GM12878 (cell line): Measurements from ENCODE around the gene SIX5. TPM values are rescaled to one million over a fixed set of nuclear protein-coding genes. Genes with fewer than 3 reads are reported as not detected.

ENCODE experiments used
- ATAC-seq: fragments of 200-7000 bp; cut with Tn5 transposase; 3 replicates; pipeline ENCODE4 v1.9.1; 2020; ENCODE audit warnings: mild to moderate bottlenecking, moderate library complexity
- BruUV-seq: library from RNA; stranded (reverse); fragments of 400-500 nt; replicated peaks from 2 replicates; lab custom pipeline; 2021; lab: Mats Ljungman, UMichigan
- CTCF ChIA-PET: fragments of 300-600 bp; sonication (Branson Sonifier 250); formaldehyde crosslinking; extraction: SDS; loops from one replicate; lab custom pipeline; 2021; ENCODE audit warnings: inconsistent platforms; lab: Yijun Ruan, JAX
- POLR2A ChIA-PET: fragments of 350-600 bp; formaldehyde crosslinking; extraction: SDS; loops from one replicate; lab custom pipeline; 2021; ENCODE audit warnings: inconsistent platforms; lab: Charles Lee
- RAD21 ChIA-PET: fragments of 300-600 bp; sonication (Branson Sonifier 250); formaldehyde crosslinking; loops from one replicate; lab custom pipeline; 2023; ENCODE audit warnings: antibody characterized with exemption; ENCODE audit not compliant: unreplicated experiment; lab: Charles Lee
- SMC1A ChIA-PET: fragments of 300-600 bp; sonication (Branson Sonifier 250); formaldehyde crosslinking; loops from one replicate; lab custom pipeline; 2023; ENCODE audit not compliant: unreplicated experiment, uncharacterized antibody; lab: Charles Lee
- DNase-seq: peaks from one replicate; pipeline ENCODE4 v3.0.0-alpha.2; 2011; ENCODE audit warnings: low read depth, low spot score
- FAIRE-seq: peaks from 3 replicates; lab custom pipeline; 2011; peaks lifted over from hg19 to GRCh38; lab: Jason Lieb, UNC
- H2AFZ ChIP-seq: 2 replicates; pipeline ENCODE4 v1.6.0; 2011; ENCODE audit warnings: low read depth, low read length, control low read depth; ENCODE audit not compliant: control insufficient read depth
- H3K27ac ChIP-seq: 2 replicates; pipeline ENCODE4 v1.5.1; 2011; ENCODE audit warnings: control low read depth; ENCODE audit not compliant: control insufficient read depth, insufficient read depth
- H3K27me3 ChIP-seq, 2 experiments: replicated peaks in 1 of 2; 2 replicates each; pipeline versions ENCODE4 v1.6.0 to v1.6.1; 2011; ENCODE audit warnings: low read length in 1 of 2; ENCODE audit not compliant: control insufficient read depth in 2 of 2, insufficient read depth in 2 of 2
- H3K36me3 ChIP-seq, 2 experiments: 2 replicates each; pipeline ENCODE4 v1.5.1; 2011; ENCODE audit warnings: low read length in 1 of 2; ENCODE audit not compliant: control insufficient read depth in 2 of 2, insufficient read depth in 2 of 2
- H3K4me1 ChIP-seq: 2 replicates; pipeline ENCODE4 v1.6.1; 2011; ENCODE audit warnings: mild to moderate bottlenecking, low read length, moderate library complexity, mixed read lengths; ENCODE audit not compliant: control insufficient read depth, insufficient read depth
- H3K4me2 ChIP-seq: 2 replicates; pipeline ENCODE4 v1.6.0; 2011; ENCODE audit warnings: control low read depth; ENCODE audit not compliant: control insufficient read depth, insufficient read depth
- H3K4me3 ChIP-seq: fragments of 200-600 bp; sonication (generic); 2 replicates; pipeline ENCODE4 v1.5.1; 2016
- H3K79me2 ChIP-seq: 2 replicates; pipeline ENCODE4 v1.6.0; 2011; ENCODE audit warnings: low read length; ENCODE audit not compliant: control insufficient read depth, insufficient read depth
- H3K9ac ChIP-seq: 2 replicates; pipeline ENCODE4 v1.8.0; 2011; ENCODE audit warnings: low read length, control low read depth, mixed read lengths; ENCODE audit not compliant: control insufficient read depth, insufficient read depth
- H3K9me3 ChIP-seq: replicated peaks from 3 replicates; pipeline ENCODE4 v1.5.1; 2011; ENCODE audit warnings: mild to moderate bottlenecking, low read length; ENCODE audit not compliant: control insufficient read depth, insufficient read depth
- H4K20me1 ChIP-seq: 2 replicates; pipeline ENCODE4 v1.6.0; 2011; ENCODE audit not compliant: control insufficient read depth, insufficient read depth
- ASH2L ChIP-seq: fragments of 300-600, 200-600 bp; sonication (generic); IDR thresholded peaks from 2 replicates; pipeline ENCODE4 v1.6.1; 2017; ENCODE audit warnings: low read depth, mild to moderate bottlenecking, borderline replicate concordance
- CBX5 ChIP-seq: sonication (generic); IDR thresholded peaks from 2 replicates; pipeline ENCODE4 v1.6.1; 2016; ENCODE audit warnings: low read depth, moderate library complexity, mild to moderate bottlenecking, inconsistent platforms
- CREM ChIP-seq: IDR thresholded peaks from 2 replicates; pipeline ENCODE4 v1.6.1; 2014; ENCODE audit warnings: antibody characterized with exemption, low read depth
- DPF2 ChIP-seq: fragments of 450-650 bp; IDR thresholded peaks from 2 replicates; pipeline ENCODE4 v1.6.1; 2017; ENCODE audit warnings: mild to moderate bottlenecking
- FOXK2 ChIP-seq: fragments of 450-650 bp; IDR thresholded peaks from 2 replicates; pipeline ENCODE4 v1.6.1; 2017; ENCODE audit warnings: mild to moderate bottlenecking, moderate library complexity
- HCFC1 ChIP-seq: fragments of 150-350 bp; IDR thresholded peaks from 2 replicates; pipeline ENCODE4 v1.6.1; 2014; ENCODE audit warnings: low read length
- NFIC ChIP-seq: IDR thresholded peaks from 2 replicates; pipeline ENCODE4 v1.6.1; 2012; ENCODE audit warnings: low read depth, mild to moderate bottlenecking, inconsistent platforms, low read length, moderate library complexity
- NR2C1 ChIP-seq: fragments of 450-650 bp; IDR thresholded peaks from 2 replicates; pipeline ENCODE4 v1.6.1; 2017; ENCODE audit warnings: antibody characterized with exemption, mild to moderate bottlenecking, moderate library complexity
- POLR2AphosphoS5 ChIP-seq: IDR thresholded peaks from 2 replicates; pipeline ENCODE4 v1.6.1; 2011; ENCODE audit warnings: mild to moderate bottlenecking, low read length, inconsistent platforms
- RAD51 ChIP-seq: fragments of 450-650 bp; IDR thresholded peaks from 2 replicates; pipeline ENCODE4 v1.6.1; 2016; ENCODE audit warnings: moderate library complexity, mild to moderate bottlenecking, inconsistent platforms
- SP1 ChIP-seq: IDR thresholded peaks from one replicate; pipeline ENCODE4 v1.6.1; 2011; ENCODE audit warnings: low read depth, low read length
- SUZ12 ChIP-seq: fragments of 200-600 bp; sonication (generic); IDR thresholded peaks from one replicate; pipeline ENCODE4 v1.6.1; 2018; ENCODE audit warnings: antibody characterized with exemption, mild to moderate bottlenecking; ENCODE audit not compliant: unreplicated experiment
- TCF3 ChIP-seq: IDR thresholded peaks from 2 replicates; pipeline ENCODE4 v1.6.1; 2012; ENCODE audit warnings: low read depth, mild to moderate bottlenecking, low read length, borderline replicate concordance; ENCODE audit not compliant: insufficient read depth
- ZNF207 ChIP-seq: fragments of 450-650 bp; IDR thresholded peaks from 2 replicates; pipeline ENCODE4 v1.6.1; 2014; ENCODE audit warnings: antibody characterized with exemption, mild to moderate bottlenecking, borderline replicate concordance
- ZNF622 ChIP-seq: fragments of 450-650 bp; IDR thresholded peaks from 2 replicates; pipeline ENCODE4 v1.6.1; 2017; ENCODE audit warnings: mild to moderate bottlenecking, inconsistent platforms
- WGBS: methylation state at CpG from one replicate; pipeline ENCODE4 v1.1.6; 2016; ENCODE audit warnings: low lambda C conversion rate; ENCODE audit not compliant: insufficient replicate concordance, insufficient coverage; ENCODE audit errors: missing lambda C conversion rate; 5-methylcytosine and 5-hydroxymethylcytosine counted together
- in situ Hi-C: fragments of 300-500 bp; cut with MboI; formaldehyde crosslinking; loops from 9 replicates; pipeline ENCODE4 v1.14.3; 2018; ENCODE audit warnings: mixed read lengths
- intact Hi-C: fragments of 100-400 bp; cut with micrococcal nuclease; formaldehyde crosslinking; loops from one replicate; pipeline ENCODE4 v1.14.2; 2022; ENCODE audit not compliant: unreplicated experiment
- polyA plus RNA-seq, 11 experiments: library from polyadenylated mRNA; depleted of rRNA in 4 of 11; unstranded in 6 of 11; stranded (reverse) in 5 of 11; fragments of >200 nt; fragmentation: Nextera tagmentation in 4 of 11; fragmentation: Illumina TruSeq in 1 of 11; extraction: Ambion mirVana in 4 of 11; extraction: Trizol in 1 of 11; gene quantifications; 1 replicate in 1 of 11; 2 replicates in 10 of 11; pipeline versions ENCODE4 v1.2.1 to v1.2.3, GENCODE V29; 2011 to 2016; ENCODE audit warnings: inconsistent platforms in 2 of 11, missing spikeins in 2 of 11, low read depth in 1 of 11
- total RNA-seq, 4 experiments: library from RNA; depleted of rRNA in 3 of 4; stranded (reverse); fragments of >200 nt in 3 of 4; fragmentation: Illumina TruSeq in 1 of 4; extraction: Trizol in 1 of 4; gene quantifications; 2 replicates each; pipeline versions ENCODE4 v1.2.1 to v1.2.3, GENCODE V29; 2013 to 2021
- TF ChIP-seq, protein P1 (sequence below): fragments of 450-650 bp; formaldehyde crosslinking; IDR thresholded peaks from 2 replicates; pipeline ENCODE4 v1.4.0; 2022; ENCODE audit warnings: mild to moderate bottlenecking, moderate library complexity
- TF ChIP-seq, protein P2 (sequence below): fragments of 450-650 bp; conservative IDR thresholded peaks from 2 replicates; pipeline ENCODE4 v1.6.1; 2017; ENCODE audit warnings: mild to moderate bottlenecking, moderate library complexity
- TF ChIP-seq, protein P3 (sequence below): IDR thresholded peaks from 2 replicates; pipeline ENCODE4 v1.6.1; 2011; ENCODE audit warnings: low read depth, low read length, improper control_type of control experiment, borderline replicate concordance

The SIX5 gene
- total and polyA plus RNA-seq, 10 of the 15 experiments (the other 5 are each of a cell fraction or from before 2014, with no cell fraction given): 1.9 to 10.5 (median 3.0) TPM; not detected in 2

DNA sequence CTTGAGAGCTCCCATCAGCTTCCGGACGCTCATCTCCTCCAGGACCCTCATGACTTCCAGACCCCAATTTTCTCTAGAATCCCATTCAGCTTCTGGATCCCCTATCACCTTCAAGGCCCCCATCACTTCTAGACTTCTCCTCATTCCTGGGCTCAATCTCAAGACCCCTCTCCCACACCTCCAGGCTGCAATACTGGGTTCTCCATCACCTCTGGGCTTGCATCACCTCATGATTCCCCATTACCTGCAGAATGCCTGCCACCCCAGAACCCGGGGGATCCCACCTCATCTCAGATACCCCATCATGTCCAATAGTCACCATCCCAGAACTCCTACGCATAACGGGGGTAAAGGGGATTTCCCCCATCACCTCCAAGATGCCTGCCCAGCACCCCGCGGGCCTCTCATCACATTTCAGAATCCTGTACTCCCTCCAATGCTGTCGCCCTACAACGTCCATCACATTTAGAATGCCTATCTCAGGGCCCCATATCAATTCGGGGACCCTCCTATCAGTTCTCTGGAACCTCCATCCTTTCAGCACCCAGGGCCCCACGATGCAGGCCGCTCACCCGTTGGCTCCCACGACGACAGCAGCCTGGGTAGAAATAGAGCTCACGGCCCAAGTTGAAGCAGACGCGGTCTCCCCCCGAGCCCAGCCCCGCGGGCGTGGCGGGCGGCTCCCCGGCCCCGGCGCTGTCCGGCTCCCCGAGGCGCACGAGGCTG is 22.9 kb upstream of the SIX5 start (continued):
- TF ChIP-seq, protein P1, sequence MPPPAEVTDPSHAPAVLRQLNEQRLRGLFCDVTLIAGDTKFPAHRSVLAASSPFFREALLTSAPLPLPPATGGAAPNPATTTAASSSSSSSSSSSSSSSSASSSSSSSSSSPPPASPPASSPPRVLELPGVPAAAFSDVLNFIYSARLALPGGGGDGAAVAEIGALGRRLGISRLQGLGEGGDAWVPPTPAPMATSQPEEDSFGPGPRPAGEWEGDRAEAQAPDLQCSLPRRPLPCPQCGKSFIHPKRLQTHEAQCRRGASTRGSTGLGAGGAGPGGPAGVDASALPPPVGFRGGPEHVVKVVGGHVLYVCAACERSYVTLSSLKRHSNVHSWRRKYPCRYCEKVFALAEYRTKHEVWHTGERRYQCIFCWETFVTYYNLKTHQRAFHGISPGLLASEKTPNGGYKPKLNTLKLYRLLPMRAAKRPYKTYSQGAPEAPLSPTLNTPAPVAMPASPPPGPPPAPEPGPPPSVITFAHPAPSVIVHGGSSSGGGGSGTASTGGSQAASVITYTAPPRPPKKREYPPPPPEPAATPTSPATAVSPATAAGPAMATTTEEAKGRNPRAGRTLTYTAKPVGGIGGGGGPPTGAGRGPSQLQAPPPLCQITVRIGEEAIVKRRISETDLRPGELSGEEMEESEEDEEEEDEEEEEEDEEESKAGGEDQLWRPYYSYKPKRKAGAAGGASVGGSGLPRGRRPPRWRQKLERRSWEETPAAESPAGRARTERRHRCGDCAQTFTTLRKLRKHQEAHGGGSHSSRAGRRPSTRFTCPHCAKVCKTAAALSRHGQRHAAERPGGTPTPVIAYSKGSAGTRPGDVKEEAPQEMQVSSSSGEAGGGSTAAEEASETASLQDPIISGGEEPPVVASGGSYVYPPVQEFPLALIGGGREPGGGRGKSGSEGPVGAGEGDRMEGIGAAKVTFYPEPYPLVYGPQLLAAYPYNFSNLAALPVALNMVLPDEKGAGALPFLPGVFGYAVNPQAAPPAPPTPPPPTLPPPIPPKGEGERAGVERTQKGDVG: no peak
- no peak for TF ChIP-seq CREM
- no peak for TF ChIP-seq ZNF622
- no peak for TF ChIP-seq ASH2L
- TF ChIP-seq NFIC: no peak
- TF ChIP-seq TCF3: no peak
- TF ChIP-seq HCFC1: no peak

DNA sequence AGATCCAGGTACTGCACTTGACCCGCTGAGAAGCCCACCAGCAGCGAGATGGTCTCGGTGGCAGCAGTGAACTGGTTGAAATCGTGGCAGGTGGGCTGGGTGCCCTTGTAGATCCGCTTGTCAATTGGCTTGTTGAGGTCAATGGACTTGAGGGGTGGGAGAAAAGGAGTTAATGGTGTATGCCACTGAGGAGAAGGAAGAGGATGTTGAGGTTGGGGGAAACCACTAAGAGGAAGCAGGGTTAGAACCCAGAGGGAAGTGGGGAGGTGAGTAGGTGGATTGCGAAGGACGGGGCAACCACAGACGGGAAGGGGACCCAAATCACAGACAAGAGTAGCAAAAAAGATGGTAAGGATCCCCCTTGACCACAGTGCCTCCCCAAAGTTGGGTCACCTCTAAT is 21.9 kb upstream of the SIX5 start:
- no peaks in the 10 kb centered on the region for H4K20me1 ChIP-seq
- no peak for TF ChIP-seq RAD51
- TF ChIP-seq, protein P2, sequence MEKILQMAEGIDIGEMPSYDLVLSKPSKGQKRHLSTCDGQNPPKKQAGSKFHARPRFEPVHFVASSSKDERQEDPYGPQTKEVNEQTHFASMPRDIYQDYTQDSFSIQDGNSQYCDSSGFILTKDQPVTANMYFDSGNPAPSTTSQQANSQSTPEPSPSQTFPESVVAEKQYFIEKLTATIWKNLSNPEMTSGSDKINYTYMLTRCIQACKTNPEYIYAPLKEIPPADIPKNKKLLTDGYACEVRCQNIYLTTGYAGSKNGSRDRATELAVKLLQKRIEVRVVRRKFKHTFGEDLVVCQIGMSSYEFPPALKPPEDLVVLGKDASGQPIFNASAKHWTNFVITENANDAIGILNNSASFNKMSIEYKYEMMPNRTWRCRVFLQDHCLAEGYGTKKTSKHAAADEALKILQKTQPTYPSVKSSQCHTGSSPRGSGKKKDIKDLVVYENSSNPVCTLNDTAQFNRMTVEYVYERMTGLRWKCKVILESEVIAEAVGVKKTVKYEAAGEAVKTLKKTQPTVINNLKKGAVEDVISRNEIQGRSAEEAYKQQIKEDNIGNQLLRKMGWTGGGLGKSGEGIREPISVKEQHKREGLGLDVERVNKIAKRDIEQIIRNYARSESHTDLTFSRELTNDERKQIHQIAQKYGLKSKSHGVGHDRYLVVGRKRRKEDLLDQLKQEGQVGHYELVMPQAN: no peak
- TF ChIP-seq, protein P3, sequence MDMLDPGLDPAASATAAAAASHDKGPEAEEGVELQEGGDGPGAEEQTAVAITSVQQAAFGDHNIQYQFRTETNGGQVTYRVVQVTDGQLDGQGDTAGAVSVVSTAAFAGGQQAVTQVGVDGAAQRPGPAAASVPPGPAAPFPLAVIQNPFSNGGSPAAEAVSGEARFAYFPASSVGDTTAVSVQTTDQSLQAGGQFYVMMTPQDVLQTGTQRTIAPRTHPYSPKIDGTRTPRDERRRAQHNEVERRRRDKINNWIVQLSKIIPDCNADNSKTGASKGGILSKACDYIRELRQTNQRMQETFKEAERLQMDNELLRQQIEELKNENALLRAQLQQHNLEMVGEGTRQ: no peak
- no peak for TF ChIP-seq SUZ12
- TF ChIP-seq SP1: no peak
- TF ChIP-seq DPF2: 0 out of 2 replicates have a peak, but pooled peaks have one; percentile 17
- TF ChIP-seq POLR2AphosphoS5: no peak
- no peak for TF ChIP-seq ZNF207
- TF ChIP-seq FOXK2: no peak
- TF ChIP-seq CBX5: no peak
- no peak for TF ChIP-seq NR2C1

More for the DNA sequence above, 21.9 kb upstream of the SIX5 start:
- BruUV-seq: no TSS peak
- DNase-seq (no peak), FAIRE-seq (no peak), ATAC-seq (peak; percentile 16)
- Histone ChIP-seq H3K79me2 (peaks cover 19% of the 10 kb centered on the region), H3K9me3 (no peaks in the 10 kb centered on the region), H3K27me3 (no peaks in the 10 kb centered on the region), H2AFZ (no peak overlapping the region), H3K4me2 (peak overlapping the region; percentile 32), H3K9ac (no peak overlapping the region), H3K36me3 (peaks cover 2 to 12% of the 10 kb centered on the region in 2 experiments; a peak in 3 of 4 replicates), H3K4me3 (peak overlapping the region; percentile 98; the same call in 1 of the 2 replicates), H3K4me1 (peaks cover 14% of the 10 kb centered on the region), H3K27ac (no peak overlapping the region)
- ChIA-PET SMC1A (no interaction called here), POLR2A (interaction anchor here (0.6 to 2.9 kb wide), 2 partner anchors 21 to 1787 kb away, joined by 3 to 20 read pairs; partner anchors contain the start of gene SIX5), CTCF (interaction anchor here (0.9 to 3.1 kb wide), 5 partner anchors 8 to 97 kb away, joined by 3 to 13 read pairs (median 4); partner anchors contain the start of gene SIX5), RAD21 (interaction anchor here (2.7 kb wide), 1 partner anchor 21 kb away, joined by 18 read pairs; the partner anchor contains the start of gene SIX5)
- WGBS: 24% methylated on average over 8 of the region's 8 CpGs
- intact Hi-C loops (no loop called here), in situ Hi-C loops (no loop called here)
